Kidney (tissue), 14 donors: ENCODE results near the gene C1QL2. TPM values are rescaled to one million over a fixed set of nuclear protein-coding genes. Genes with fewer than 3 reads are reported as not detected.

Experiments
- DNase-seq, 5 donors: peaks; one replicate each; pipeline ENCODE4 v3.0.0-alpha.2; 2013 to 2020
- FAIRE-seq: peaks from 2 replicates; lab custom pipeline; 2012; peaks lifted over from hg19 to GRCh38; lab: Jason Lieb, UNC
- H3K27ac ChIP-seq, 2 donors: one replicate each; pipeline ENCODE4 v1.7.0; 2013; ENCODE audit warnings: low read depth in 2 of 2, low read length in 2 of 2, inconsistent platforms in 1 of 2
- H3K27me3 ChIP-seq: one replicate; pipeline ENCODE4 v1.7.1; 2013; ENCODE audit warnings: low read length, inconsistent platforms; ENCODE audit not compliant: control insufficient read depth, insufficient read depth
- H3K36me3 ChIP-seq, 3 donors: one replicate each; pipeline versions ENCODE4 v1.7.0 to v1.7.1; 2013; ENCODE audit warnings: low read length in 3 of 3, control low read depth in 1 of 3, inconsistent platforms in 1 of 3; ENCODE audit not compliant: insufficient read depth in 3 of 3, control insufficient read depth in 2 of 3
- H3K4me1 ChIP-seq, 3 donors: one replicate each; pipeline versions ENCODE4 v1.7.0 to v1.7.1; 2013; ENCODE audit warnings: low read length in 3 of 3, inconsistent platforms in 1 of 3, low read depth in 1 of 3; ENCODE audit not compliant: control insufficient read depth in 2 of 3, insufficient read depth in 2 of 3
- H3K4me3 ChIP-seq, 3 donors: one replicate each; pipeline versions ENCODE4 v1.7.0 to v1.8.1; 2013; ENCODE audit warnings: low read length in 3 of 3, control low read depth in 1 of 3, inconsistent platforms in 1 of 3
- H3K9ac ChIP-seq, 3 donors: one replicate each; pipeline versions ENCODE4 v1.7.0 to v1.7.1; 2013; ENCODE audit warnings: low read length in 3 of 3, control low read depth in 1 of 3, inconsistent platforms in 1 of 3
- H3K9me3 ChIP-seq, 3 donors: one replicate each; pipeline versions ENCODE4 v1.7.0 to v1.7.1; 2013; ENCODE audit warnings: low read length in 3 of 3, control low read depth in 1 of 3, inconsistent platforms in 1 of 3; ENCODE audit not compliant: control insufficient read depth in 2 of 3, insufficient read depth in 1 of 3
- intact Hi-C: fragments of 100-400 bp; cut with DNase I; formaldehyde crosslinking; loops from one replicate; pipeline ENCODE4 v1.11.1; 2022
- polyA plus RNA-seq: library from polyadenylated mRNA; stranded (reverse); fragments of 350-450 nt; fragmentation: Illumina TruSeq; extraction: RNeasy Lipid Tissue Mini Kit (QIAGEN cat#74804); gene quantifications from one replicate; pipeline ENCODE4 v1.2.3, GENCODE V29; 2014; ENCODE audit warnings: low read depth, low replicate concordance; ENCODE audit not compliant: insufficient read depth
- total RNA-seq: library from RNA; stranded (reverse); fragmentation: NEBNext Ultra II Directional; extraction: Animal tissue kit (Norgen Biotek cat#: 25700); gene quantifications from one replicate; pipeline ENCODE4 v1.2.1, GENCODE V29; 2021
- TF ChIP-seq, protein P1 (sequence below): IDR thresholded peaks from 3 replicates; pipeline ENCODE4 v1.5.1; 2012; ENCODE audit warnings: mild to moderate bottlenecking, moderate library complexity, borderline replicate concordance; ENCODE audit not compliant: insufficient read depth; ENCODE audit errors: extremely low read depth
- donor health status: control.
- donor health status: control.
- donor health status: control.
- donor health status: control.
- donor health status: control.
- donor health status: DM: yes; HTN: yes; CAD: no.
- donor health status: Normal renal cell carcinoma (clear cell type).

Gene C1QL2
- total and polyA plus RNA-seq, 2 donors from 2014 or later: not detected

DNA sequence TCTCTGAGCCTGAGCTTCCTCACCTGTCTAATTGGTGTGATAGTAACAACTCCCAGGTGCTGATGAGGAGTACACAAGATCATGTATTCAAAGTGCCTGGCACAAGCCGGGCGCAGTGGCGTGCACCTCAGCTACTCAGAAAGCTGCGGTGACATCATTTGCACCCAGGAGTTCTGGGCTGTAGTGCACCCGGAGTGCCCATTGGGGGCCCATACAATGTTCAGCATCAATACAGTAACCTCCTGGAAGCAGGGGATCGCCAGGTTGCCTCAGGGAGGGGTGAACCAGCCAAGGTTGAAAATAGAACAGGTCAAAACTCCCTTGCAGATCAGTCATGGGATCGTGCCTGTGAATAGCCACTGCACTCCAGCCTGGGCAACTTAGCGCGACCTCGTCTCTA is 11.2 kb upstream of the C1QL2 start:
- FAIRE-seq: no peak
- no peak overlapping the region for H3K27ac ChIP-seq
- no peak for DNase-seq
- H3K9ac ChIP-seq: no peak overlapping the region
- intact Hi-C loops: no loop called here
- H3K36me3 ChIP-seq: no peaks in the 10 kb centered on the region
- no peaks in the 10 kb centered on the region for H3K4me1 ChIP-seq
- H3K4me3 ChIP-seq: no peak overlapping the region
- TF ChIP-seq, protein P1, sequence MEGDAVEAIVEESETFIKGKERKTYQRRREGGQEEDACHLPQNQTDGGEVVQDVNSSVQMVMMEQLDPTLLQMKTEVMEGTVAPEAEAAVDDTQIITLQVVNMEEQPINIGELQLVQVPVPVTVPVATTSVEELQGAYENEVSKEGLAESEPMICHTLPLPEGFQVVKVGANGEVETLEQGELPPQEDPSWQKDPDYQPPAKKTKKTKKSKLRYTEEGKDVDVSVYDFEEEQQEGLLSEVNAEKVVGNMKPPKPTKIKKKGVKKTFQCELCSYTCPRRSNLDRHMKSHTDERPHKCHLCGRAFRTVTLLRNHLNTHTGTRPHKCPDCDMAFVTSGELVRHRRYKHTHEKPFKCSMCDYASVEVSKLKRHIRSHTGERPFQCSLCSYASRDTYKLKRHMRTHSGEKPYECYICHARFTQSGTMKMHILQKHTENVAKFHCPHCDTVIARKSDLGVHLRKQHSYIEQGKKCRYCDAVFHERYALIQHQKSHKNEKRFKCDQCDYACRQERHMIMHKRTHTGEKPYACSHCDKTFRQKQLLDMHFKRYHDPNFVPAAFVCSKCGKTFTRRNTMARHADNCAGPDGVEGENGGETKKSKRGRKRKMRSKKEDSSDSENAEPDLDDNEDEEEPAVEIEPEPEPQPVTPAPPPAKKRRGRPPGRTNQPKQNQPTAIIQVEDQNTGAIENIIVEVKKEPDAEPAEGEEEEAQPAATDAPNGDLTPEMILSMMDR: no peak
- H3K27me3 ChIP-seq: no peaks in the 10 kb centered on the region
- H3K9me3 ChIP-seq: no peaks in the 10 kb centered on the region

DNA sequence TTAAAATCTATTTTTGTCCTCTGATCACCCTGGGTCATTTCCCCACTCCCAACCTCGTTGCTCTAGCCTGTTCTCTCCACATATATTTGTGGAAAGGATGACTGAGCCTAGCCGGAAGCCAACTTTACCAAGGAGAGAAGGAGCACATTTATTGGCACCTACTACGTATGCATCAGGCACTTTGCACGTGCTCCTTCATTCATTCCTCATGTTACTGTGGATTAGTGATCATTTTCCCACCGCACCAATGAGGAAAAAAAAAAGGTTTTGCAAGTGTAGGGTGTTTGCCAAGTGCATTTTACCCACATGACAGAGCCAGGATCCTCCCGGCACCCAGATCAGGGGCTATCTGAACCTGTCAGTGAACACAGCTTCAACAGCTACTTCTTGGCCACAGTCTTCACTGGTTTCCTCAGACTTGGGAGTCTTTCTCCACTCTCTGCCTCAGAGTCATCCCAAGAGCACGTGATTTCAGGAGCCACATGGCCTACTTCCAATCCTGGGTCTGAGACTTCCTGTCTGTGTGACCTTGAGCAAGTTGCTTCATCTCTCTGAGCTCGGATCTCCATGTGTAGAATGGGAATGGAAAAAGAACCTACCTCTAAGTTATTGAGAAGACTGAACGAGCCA is 1.9 kb upstream of the C1QL2 start:
- intact Hi-C loops: no loop called here
- Histone ChIP-seq H3K36me3 (no peaks in the 10 kb centered on the region), H3K27me3 (peaks cover 14% of the 10 kb centered on the region), H3K9ac (no peak overlapping the region), H3K4me1 (no peaks in the 10 kb centered on the region), H3K27ac (no peak overlapping the region), H3K4me3 (no peak overlapping the region), H3K9me3 (no peaks in the 10 kb centered on the region)
- no peak for FAIRE-seq
- no peak for DNase-seq
- TF ChIP-seq, protein P1: no peak

DNA sequence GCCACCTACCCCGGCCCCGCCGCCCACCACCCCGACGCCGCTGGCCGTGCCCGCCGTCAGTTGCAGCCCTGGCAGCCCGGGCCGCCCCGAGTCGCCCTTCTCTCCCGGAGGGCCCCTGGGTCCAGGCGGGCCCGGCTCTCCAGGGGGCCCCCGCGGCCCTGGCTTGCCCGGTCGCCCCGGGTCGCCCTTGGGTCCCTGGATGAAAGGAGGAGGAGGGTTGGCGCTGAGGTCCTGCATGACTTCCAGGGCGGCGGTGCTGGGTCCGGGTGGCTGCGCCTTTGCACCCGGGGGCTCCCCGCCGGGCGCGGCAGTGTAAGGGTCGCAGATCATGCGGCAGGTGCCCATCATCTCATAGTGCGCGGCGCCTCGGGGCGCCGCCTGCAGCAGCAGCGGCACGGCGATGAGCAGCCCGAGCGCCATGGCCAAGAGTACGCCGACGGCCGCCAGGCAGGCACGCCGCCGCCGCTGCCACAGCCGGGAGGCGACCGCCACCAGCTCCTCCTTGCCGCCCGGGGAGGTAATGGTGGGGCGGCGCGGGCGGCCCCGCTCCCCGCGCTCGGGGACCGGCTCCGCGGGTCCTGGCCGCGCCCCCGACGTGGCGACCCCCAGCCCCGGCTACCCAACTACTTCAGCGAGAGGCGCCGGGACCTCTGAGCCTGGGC is 570 bp downstream of the C1QL2 start:
- H3K9ac ChIP-seq: no peak overlapping the region
- H3K9me3 ChIP-seq: no peaks in the 10 kb centered on the region
- H3K4me1 ChIP-seq: no peaks in the 10 kb centered on the region
- H3K36me3 ChIP-seq: no peaks in the 10 kb centered on the region
- DNase-seq: no peak
- no peak overlapping the region for H3K27ac ChIP-seq
- FAIRE-seq: no peak
- TF ChIP-seq, protein P1: no peak
- H3K27me3 ChIP-seq: peaks cover 31% of the 10 kb centered on the region
- intact Hi-C loops: no loop called here
- H3K4me3 ChIP-seq: no peak overlapping the region
